Osteocyte (in vitro differentiated cells): ENCODE data around the gene ADAMTS2. TPM values are rescaled to one million over a fixed set of nuclear protein-coding genes. Genes with fewer than 3 reads are reported as not detected.

Experiments used
- DNase-seq: peaks from one replicate; pipeline ENCODE4 v3.0.0; 2021; ENCODE audit warnings: mixed read lengths; ENCODE audit not compliant: unreplicated experiment; ENCODE audit errors: extremely low spot score
- H3K27ac Mint-ChIP-seq: one replicate; pipeline ENCODE4 v1.8.0; 2021; ENCODE audit warnings: mild to moderate bottlenecking, mixed read lengths; ENCODE audit not compliant: unreplicated experiment
- H3K27me3 Mint-ChIP-seq: one replicate; pipeline ENCODE4 v1.8.0; 2021; ENCODE audit warnings: mixed read lengths; ENCODE audit not compliant: unreplicated experiment
- H3K36me3 Mint-ChIP-seq: one replicate; pipeline ENCODE4 v1.8.0; 2021; ENCODE audit warnings: mixed read lengths; ENCODE audit not compliant: unreplicated experiment
- H3K4me1 Mint-ChIP-seq: one replicate; pipeline ENCODE4 v1.8.0; 2021; ENCODE audit warnings: mixed read lengths; ENCODE audit not compliant: unreplicated experiment
- H3K4me3 Mint-ChIP-seq: one replicate; pipeline ENCODE4 v1.8.0; 2021; ENCODE audit warnings: mild to moderate bottlenecking, moderate library complexity, mixed read lengths; ENCODE audit not compliant: unreplicated experiment
- H3K9me3 Mint-ChIP-seq: one replicate; pipeline ENCODE4 v1.8.0; 2021; ENCODE audit warnings: mixed read lengths; ENCODE audit not compliant: unreplicated experiment
- CTCF ChIP-seq: fragments of 200-600 bp; sonication (generic); IDR thresholded peaks from 2 replicates; pipeline ENCODE4 v1.5.0; 2021; ENCODE audit warnings: antibody characterized with exemption, mild to moderate bottlenecking, moderate library complexity
- total RNA-seq: library from RNA; stranded (reverse); gene quantifications from 2 replicates; pipeline ENCODE4 v1.2.1, GENCODE V29; 2021

The ADAMTS2 gene
- total RNA-seq, 1 donor from 2014 or later: 12.2 TPM

GRCh38 chr5:179204572-179204971 lies 140.7 kb downstream of the ADAMTS2 start:
- Mint-ChIP-seq H3K36me3 (no peaks in the 10 kb centered on the region), H3K27ac (no peak overlapping the region), H3K9me3 (peaks cover 9% of the 10 kb centered on the region), H3K27me3 (no peaks in the 10 kb centered on the region), H3K4me3 (no peak overlapping the region), H3K4me1 (no peaks in the 10 kb centered on the region)
- no peak for DNase-seq
- no peak for TF ChIP-seq CTCF

GRCh38 chr5:179203248-179203647 lies 142.0 kb downstream of the ADAMTS2 start:
- H3K4me3 Mint-ChIP-seq: no peak overlapping the region
- no peak for DNase-seq
- no peaks in the 10 kb centered on the region for H3K4me1 Mint-ChIP-seq
- H3K9me3 Mint-ChIP-seq: peaks cover 9% of the 10 kb centered on the region
- H3K27me3 Mint-ChIP-seq: no peaks in the 10 kb centered on the region
- TF ChIP-seq CTCF: no peak
- H3K36me3 Mint-ChIP-seq: no peaks in the 10 kb centered on the region
- no peak overlapping the region for H3K27ac Mint-ChIP-seq

GRCh38 chr5:179201986-179202385 lies 143.3 kb downstream of the ADAMTS2 start:
- Mint-ChIP-seq H3K4me1 (no peaks in the 10 kb centered on the region), H3K9me3 (peaks cover 9% of the 10 kb centered on the region), H3K36me3 (no peaks in the 10 kb centered on the region), H3K4me3 (no peak overlapping the region), H3K27ac (no peak overlapping the region), H3K27me3 (no peaks in the 10 kb centered on the region)
- TF ChIP-seq CTCF: no peak
- no peak for DNase-seq

GRCh38 chr5:179199246-179199645 lies 146.0 kb downstream of the ADAMTS2 start:
- TF ChIP-seq CTCF: no peak
- Mint-ChIP-seq H3K4me3 (no peak overlapping the region), H3K27me3 (no peaks in the 10 kb centered on the region), H3K9me3 (peaks cover 13% of the 10 kb centered on the region), H3K27ac (no peak overlapping the region), H3K4me1 (no peaks in the 10 kb centered on the region), H3K36me3 (no peaks in the 10 kb centered on the region)
- no peak for DNase-seq

GRCh38 chr5:179198825-179199224 lies 146.4 kb downstream of the ADAMTS2 start:
- no peaks in the 10 kb centered on the region for H3K27me3 Mint-ChIP-seq
- no peak overlapping the region for H3K27ac Mint-ChIP-seq
- H3K4me1 Mint-ChIP-seq: no peaks in the 10 kb centered on the region
- DNase-seq: no peak
- no peaks in the 10 kb centered on the region for H3K36me3 Mint-ChIP-seq
- H3K4me3 Mint-ChIP-seq: no peak overlapping the region
- TF ChIP-seq CTCF: no peak
- peaks cover 13% of the 10 kb centered on the region for H3K9me3 Mint-ChIP-seq
